HL-60/S4 treated with retinoic acid at 250 ng/mL for 4 days and 3 days (cell line): ENCODE data around the gene TXN2.

Experiments
- in situ Hi-C: fragments of 300-500 bp; cut with MboI; formaldehyde crosslinking; loops from 2 replicates; pipeline ENCODE4 v1.7.0; 2022; ENCODE audit warnings: low sequenced_read_pairs

TXN2 gene

DNA sequence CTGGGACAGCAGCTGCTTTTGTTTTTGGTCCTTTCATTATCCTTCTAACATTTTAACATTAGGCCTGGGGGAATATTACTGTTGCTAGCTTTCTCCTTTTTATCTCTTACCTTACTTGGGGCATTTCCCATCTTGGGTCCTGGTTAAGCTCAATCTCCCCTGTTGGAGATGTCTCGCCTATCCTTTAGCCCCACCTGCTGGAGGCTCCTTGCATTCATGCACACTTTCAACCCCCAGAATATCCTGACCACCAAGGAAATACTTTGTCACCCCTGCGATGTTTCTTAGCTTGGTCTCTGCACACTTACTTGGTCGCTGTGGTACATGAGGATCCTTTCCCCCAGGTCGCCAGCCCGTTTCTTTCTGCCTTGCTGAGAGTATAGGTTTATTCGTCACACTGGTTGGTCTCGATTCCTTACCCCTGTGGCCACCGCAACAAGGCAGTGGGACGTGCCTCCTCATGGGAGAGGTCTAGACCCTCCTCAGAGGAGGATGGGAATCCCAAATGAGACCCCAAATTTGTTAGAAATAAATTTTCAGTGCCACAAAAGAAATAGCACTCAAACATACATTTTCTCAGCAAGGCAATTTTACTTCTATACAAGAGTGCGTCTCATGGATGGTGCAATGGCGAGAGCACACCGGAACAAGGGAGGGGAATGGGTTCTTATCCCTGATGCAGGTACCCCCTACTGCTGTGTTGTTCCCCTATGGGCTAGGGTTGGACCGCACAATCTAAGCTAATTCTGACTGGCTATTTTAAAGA lies 5.4 kb upstream of the TXN2 start:
- in situ Hi-C loops, result no loop called here

- in situ Hi-C loops, result no loop called here
Measured at GRCh38 chr22:36480941-36481392, 473 bp downstream of the TXN2 start.

GRCh38 chr22:36478966-36479365 lies 2.5 kb downstream of the TXN2 start:
- in situ Hi-C loops, result no loop called here

DNA sequence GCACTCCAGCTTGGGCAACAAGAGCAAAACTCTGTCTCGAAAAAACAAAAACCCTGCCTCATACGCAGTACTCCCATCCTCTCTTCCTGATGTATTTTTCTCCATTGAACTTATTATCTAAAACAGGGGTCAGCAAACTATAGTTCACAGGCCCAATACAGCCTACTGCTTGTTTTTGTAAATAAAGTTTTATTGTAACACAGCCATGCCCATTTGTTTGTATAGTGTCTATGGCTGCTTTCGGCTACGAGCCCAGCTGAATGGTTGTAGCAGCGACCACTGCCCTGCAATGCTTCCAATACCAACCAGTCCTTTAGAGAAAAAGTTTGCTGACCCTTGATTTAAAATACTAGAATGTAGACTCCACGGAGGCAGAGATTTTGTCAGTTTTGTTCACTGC lies 6.1 kb downstream of the TXN2 start:
- in situ Hi-C loops, result no loop called here

DNA sequence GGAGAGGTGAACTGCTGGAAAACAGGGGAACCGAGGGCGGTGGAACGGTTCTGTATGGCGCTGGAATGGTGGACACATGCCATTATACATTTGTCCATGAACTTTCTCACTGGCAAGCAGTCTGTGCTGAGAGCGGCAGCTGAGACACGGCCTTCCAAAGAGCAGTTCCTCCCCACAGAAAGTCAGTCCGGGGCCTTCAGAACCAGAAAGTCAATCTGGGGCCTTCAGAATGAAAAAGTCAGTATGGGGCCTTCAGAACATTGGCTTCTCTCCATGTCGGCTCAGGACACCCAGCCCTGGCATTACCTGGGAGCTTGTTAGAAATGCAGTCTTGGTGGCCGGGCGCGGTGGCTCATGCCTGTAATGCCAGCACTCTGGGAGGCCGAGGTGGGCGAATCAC lies 8.8 kb downstream of the TXN2 start:
- in situ Hi-C loops, result no loop called here

DNA sequence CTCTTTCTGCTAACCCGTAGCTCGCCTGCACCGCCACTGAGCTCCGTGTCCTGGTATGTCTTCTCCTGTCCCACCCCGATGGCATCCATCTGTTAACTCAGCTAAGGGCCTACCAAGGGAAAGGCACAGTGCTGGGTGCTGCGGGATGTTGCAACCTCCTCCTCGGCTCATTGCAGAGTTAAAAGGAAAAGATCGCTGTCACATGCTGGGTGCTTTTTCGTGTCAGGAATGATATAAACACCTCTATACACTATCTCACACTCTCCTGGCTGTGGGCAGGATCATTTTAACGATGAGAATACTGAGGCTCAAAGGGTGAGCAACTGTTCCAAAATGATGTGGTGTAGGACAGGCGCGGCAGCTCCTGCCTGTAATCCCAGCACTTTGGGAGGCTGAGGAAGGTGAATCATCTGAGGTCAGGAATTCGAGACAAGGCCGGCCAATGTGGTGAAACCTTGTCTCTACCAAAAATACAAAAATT lies 10.1 kb downstream of the TXN2 start:
- in situ Hi-C loops, result no loop called here

- in situ Hi-C loops, result no loop called here
Measured at GRCh38 chr22:36470994-36471331, 10.5 kb downstream of the TXN2 start.

DNA sequence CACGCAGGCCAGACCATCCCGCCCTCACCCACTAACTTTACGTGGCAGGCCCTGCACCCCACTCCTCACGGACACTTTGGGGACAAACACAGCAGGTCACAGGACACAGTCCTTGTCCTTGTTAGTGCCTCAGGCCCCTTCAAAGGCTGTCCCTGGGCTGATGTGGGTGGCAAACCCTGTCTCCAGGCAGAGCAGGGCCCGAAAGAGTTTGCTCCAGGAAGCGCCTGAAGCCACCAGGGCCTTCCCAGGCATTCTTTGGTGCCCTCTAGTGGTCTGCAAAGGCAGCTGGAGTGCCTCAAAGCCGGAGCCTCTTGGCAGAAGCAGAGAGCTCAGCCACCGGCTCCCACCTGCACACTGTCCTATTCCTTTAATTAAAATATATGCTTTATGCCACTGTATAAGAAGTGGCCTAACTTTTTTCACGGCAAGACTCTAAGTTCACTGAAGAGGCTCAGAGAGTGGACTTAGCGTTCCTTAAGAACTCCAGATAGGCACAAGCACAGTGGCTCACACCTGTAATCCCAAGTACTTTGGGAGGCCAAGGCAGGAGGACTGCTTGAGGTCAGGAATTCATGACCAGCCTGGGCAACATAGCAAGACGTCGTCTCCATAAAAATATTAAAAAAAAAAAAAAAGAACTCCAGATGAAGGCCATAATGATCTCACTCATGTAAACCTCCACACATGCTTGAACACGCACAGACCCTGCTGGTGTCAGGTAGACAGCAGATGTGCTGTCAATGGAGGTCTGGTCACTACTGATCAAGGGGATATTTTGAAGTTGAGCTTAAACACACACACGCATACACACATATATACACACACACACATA lies 11.1 kb downstream of the TXN2 start:
- in situ Hi-C loops, result no loop called here

- in situ Hi-C loops, result loop anchor here (10.0 kb wide), 1 partner anchor 164 kb away; no protein-coding TSS in a partner anchor
Measured at GRCh38 chr22:36469094-36469710, 12.2 kb downstream of the TXN2 start.

- in situ Hi-C loops, result loop anchor here (10.0 kb wide), 1 partner anchor 163 kb away; no protein-coding TSS in a partner anchor
Measured at GRCh38 chr22:36467946-36468345, 13.5 kb downstream of the TXN2 start.

DNA sequence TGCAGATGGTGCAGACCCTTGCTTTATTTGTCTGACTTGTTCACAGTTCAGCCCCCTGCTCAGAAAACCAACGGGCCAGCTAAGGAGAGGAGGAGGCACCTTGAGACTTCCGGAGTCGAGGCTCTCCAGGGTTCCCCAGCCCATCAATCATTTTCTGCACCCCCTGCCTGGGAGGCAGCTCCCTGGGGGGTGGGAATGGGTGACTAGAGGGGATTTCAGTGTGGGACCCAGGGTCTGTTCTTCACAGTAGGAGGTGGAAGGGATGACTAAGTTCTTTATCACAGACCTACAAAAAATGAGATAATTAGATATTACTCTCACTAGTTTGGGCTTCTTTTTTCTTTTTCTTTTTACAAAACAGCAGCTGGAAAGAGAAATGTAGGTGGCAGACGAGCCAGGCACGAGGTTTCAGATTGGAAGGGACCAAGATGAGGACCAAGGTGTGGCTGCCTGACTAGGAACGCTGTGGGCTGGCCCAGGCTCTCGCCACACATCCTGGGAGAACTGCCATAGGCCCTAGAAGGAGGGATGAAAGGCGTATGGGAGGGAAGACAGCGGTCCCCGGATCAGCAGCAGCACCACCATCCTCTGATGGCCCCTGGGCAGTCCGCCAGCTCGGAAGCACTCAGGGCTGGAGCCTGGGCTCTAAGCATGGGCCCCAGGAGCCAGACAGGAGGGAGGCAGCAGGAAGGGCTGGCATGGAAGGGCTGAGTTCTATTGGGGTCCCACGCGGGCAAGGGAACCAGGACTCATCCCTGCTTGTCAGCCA lies 14.2 kb downstream of the TXN2 start:
- in situ Hi-C loops, result loop anchor here (10.0 kb wide), 1 partner anchor 162 kb away; no protein-coding TSS in a partner anchor

GRCh38 chr22:36466258-36466657 lies 15.2 kb downstream of the TXN2 start:
- in situ Hi-C loops, result loop anchor here (10.0 kb wide), 1 partner anchor 161 kb away; no protein-coding TSS in a partner anchor

GRCh38 chr22:36465232-36466021 lies 16.0 kb downstream of the TXN2 start:
- in situ Hi-C loops, result loop anchor here (10.0 kb wide), 1 partner anchor 161 kb away; no protein-coding TSS in a partner anchor

DNA sequence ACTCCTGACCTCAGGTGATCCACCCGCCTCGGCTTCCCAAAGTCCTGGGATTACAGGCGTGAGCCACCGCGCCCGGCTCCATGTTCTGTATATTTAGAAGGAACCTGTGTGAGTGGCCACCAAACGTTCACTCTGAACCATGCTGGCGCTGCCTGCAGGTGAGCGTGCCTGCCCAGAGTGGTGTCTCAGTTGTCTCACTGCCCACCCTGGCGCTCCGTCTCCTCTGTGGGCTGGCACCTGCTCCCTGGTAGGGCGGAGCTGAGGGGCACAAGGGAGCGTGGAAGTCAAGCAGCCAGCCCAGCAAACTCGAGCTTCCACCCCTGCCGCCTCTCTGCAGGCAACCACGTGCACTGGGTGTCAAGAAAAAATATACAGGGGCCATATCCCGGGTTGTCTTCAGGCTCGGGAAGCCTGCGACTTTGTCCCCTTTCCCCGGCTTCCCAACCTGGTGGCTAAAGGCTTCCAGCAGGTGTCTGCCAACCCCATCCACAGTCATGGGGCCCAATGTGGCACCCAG lies 16.7 kb downstream of the TXN2 start:
- in situ Hi-C loops, result loop anchor here (10.0 kb wide), 1 partner anchor 160 kb away; no protein-coding TSS in a partner anchor

GRCh38 chr22:36463783-36464184 lies 17.7 kb downstream of the TXN2 start:
- in situ Hi-C loops, result loop anchor here (10.0 kb wide), 1 partner anchor 159 kb away; no protein-coding TSS in a partner anchor

GRCh38 chr22:36461665-36462649 lies 19.5 kb downstream of the TXN2 start:
- in situ Hi-C loops, result loop anchor here (10.0 kb wide), 1 partner anchor 157 kb away; no protein-coding TSS in a partner anchor

DNA sequence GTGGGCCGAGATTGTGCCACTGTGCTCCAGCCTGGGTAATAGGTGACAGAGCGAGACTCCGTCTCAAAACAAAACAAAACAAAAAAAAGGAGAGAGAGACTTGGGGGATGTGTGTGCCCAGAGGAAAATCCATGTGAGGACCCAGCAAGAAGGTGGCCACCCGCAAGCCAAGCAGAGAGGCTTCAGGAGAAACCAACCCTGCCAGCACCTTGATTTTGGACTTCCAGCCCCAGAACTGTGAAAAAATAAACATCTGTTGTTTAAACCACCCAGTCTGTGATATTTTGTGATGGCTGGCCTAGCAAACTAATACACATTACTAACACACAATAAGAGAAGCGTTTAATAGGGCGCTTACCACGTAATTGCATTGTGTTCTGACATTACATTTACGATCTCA lies 21.2 kb downstream of the TXN2 start:
- in situ Hi-C loops, result loop anchor here (10.0 kb wide), 1 partner anchor 155 kb away; no protein-coding TSS in a partner anchor
